ENCODE data around the gene FBXO31.

- TF ChIP-seq CTCF (IDR thresholded peaks at IDR 0.05 in 4 of 5, conservative IDR thresholded peaks at IDR 0.05 in 1 of 5) (no peak), POLR2A (IDR thresholded peaks at IDR 0.05) (no peak)
These were observed 28.0 kb upstream of the FBXO31 start for GRCh38 chr16:87411375-87412271.

Measured in gastrocnemius medialis (tissue), 4 donors.